OCI-LY7 (cell line): ENCODE data around the gene IFI30. TPM values are rescaled to one million over a fixed set of nuclear protein-coding genes. Genes with fewer than 3 reads are reported as not detected.

ENCODE experiments used
- BruUV-seq: library from RNA; stranded (reverse); fragments of 400-500 nt; replicated peaks from 2 replicates; lab custom pipeline; 2021; lab: Mats Ljungman, UMichigan
- CTCF ChIA-PET: fragments of 300-600 bp; sonication (Branson Sonifier 250); formaldehyde crosslinking; loops from one replicate; lab custom pipeline; 2022; ENCODE audit warnings: antibody characterized with exemption; ENCODE audit not compliant: unreplicated experiment; lab: Charles Lee
- POLR2A ChIA-PET: fragments of 300-600 bp; sonication (Branson Sonifier 250); formaldehyde crosslinking; loops from one replicate; lab custom pipeline; 2022; ENCODE audit warnings: antibody characterized with exemption; lab: Charles Lee
- DNase-seq: peaks from one replicate; pipeline ENCODE4 v3.0.0-alpha.2; 2015; ENCODE audit warnings: low spot score
- H2AFZ ChIP-seq: fragments of 200-600 bp; sonication (generic), shearing (Covaris generic); 2 replicates; pipeline ENCODE4 v1.6.1; 2014; ENCODE audit warnings: mild to moderate bottlenecking, antibody characterized with exemption, low read length, moderate library complexity
- H3K27ac ChIP-seq: fragments of 200-600 bp; sonication (generic); 2 replicates; pipeline ENCODE4 v1.5.1; 2014; ENCODE audit warnings: mixed run types, low read depth, mild to moderate bottlenecking, moderate library complexity, low read length, inconsistent platforms; ENCODE audit not compliant: poor library complexity, severe bottlenecking
- H3K36me3 ChIP-seq: fragments of 200-600 bp; sonication (generic); 2 replicates; pipeline ENCODE4 v1.6.1; 2014; ENCODE audit warnings: mild to moderate bottlenecking, antibody characterized with exemption, low read length, moderate library complexity, mixed read lengths; ENCODE audit not compliant: insufficient read depth
- H3K4me1 ChIP-seq: fragments of 200-600 bp; sonication (generic); 2 replicates; pipeline ENCODE4 v1.5.1; 2014; ENCODE audit warnings: mild to moderate bottlenecking, low read length; ENCODE audit not compliant: insufficient read depth, poor library complexity, severe bottlenecking
- H3K4me2 ChIP-seq: fragments of 200-600 bp; sonication (generic); 2 replicates; pipeline ENCODE4 v1.6.1; 2014; ENCODE audit warnings: mild to moderate bottlenecking, low read length
- H3K4me3 ChIP-seq: fragments of 200-600 bp; sonication (generic); 2 replicates; pipeline ENCODE4 v1.5.1; 2014; ENCODE audit warnings: mild to moderate bottlenecking, low read depth, low read length; ENCODE audit not compliant: poor library complexity, severe bottlenecking
- H3K79me2 ChIP-seq: fragments of 200-600 bp; sonication (generic); 2 replicates; pipeline ENCODE4 v1.6.1; 2016; ENCODE audit warnings: low read depth, mild to moderate bottlenecking, low read length, moderate library complexity, mixed read lengths; ENCODE audit not compliant: insufficient read depth
- H3K9me2 ChIP-seq: fragments of 200-600 bp; sonication (generic); 2 replicates; pipeline ENCODE4 v1.6.1; 2016; ENCODE audit warnings: mild to moderate bottlenecking, low read length, mixed read lengths; ENCODE audit not compliant: insufficient read depth
- H3K9me3 ChIP-seq: fragments of 200-600 bp; sonication (generic); 2 replicates; pipeline ENCODE4 v1.6.1; 2014; ENCODE audit warnings: mild to moderate bottlenecking, mixed run types, low read length, mixed read lengths
- H4K20me1 ChIP-seq: fragments of 200-600 bp; sonication (generic); 2 replicates; pipeline ENCODE4 v1.6.1; 2014; ENCODE audit warnings: mild to moderate bottlenecking, antibody characterized with exemption, low read length, moderate library complexity, mixed read lengths; ENCODE audit not compliant: insufficient read depth
- CTCF ChIP-seq: fragments of 200-600 bp; sonication (generic); conservative IDR thresholded peaks from 2 replicates; pipeline ENCODE4 v1.5.1; 2014; ENCODE audit warnings: mild to moderate bottlenecking, antibody characterized with exemption, low read length, moderate library complexity, mixed read lengths
- EZH2phosphoT487 ChIP-seq: fragments of 200-600 bp; sonication (generic); IDR thresholded peaks from 2 replicates; pipeline ENCODE4 v1.6.1; 2018; ENCODE audit warnings: low read depth, borderline replicate concordance, mild to moderate bottlenecking, mixed run types, antibody characterized with exemption, low read length, moderate library complexity, mixed read lengths
- intact Hi-C: fragments of 100-400 bp; cut with micrococcal nuclease; formaldehyde crosslinking; loops from one replicate; pipeline ENCODE4 v1.10.0; 2022; ENCODE audit not compliant: unreplicated experiment
- total RNA-seq, 2 experiments: library from RNA; depleted of rRNA in 1 of 2; stranded (reverse); fragments of >200 nt in 1 of 2; shearing (Covaris generic) in 1 of 2; gene quantifications; 2 replicates each; pipeline ENCODE4 v1.2.3, GENCODE V29; 2014 to 2022

Gene IFI30
- total RNA-seq, 2 experiments from 2014 or later: 170 to 195 TPM

- H3K4me2 ChIP-seq: no peak overlapping the region
- intact Hi-C loops: loop anchor here (5.0 kb wide), 1 partner anchor 159 kb away; the partner anchor contains the start of gene ARRDC2
- peaks cover 31% of the 10 kb centered on the region for H3K36me3 ChIP-seq
- no peaks in the 10 kb centered on the region for H3K79me2 ChIP-seq
- no peak for TF ChIP-seq CTCF
- no peak for TF ChIP-seq EZH2phosphoT487
- no peak overlapping the region for H2AFZ ChIP-seq
- CTCF ChIA-PET: no interaction called here
- H3K9me3 ChIP-seq: no peaks in the 10 kb centered on the region
- no peaks in the 10 kb centered on the region for H3K9me2 ChIP-seq
- no peak for DNase-seq
- no peak overlapping the region for H3K4me3 ChIP-seq
- H4K20me1 ChIP-seq: no peaks in the 10 kb centered on the region
- BruUV-seq: no TSS peak
- POLR2A ChIA-PET: interaction anchor here (0.6 to 0.7 kb wide), 2 partner anchors 33 to 157 kb away, joined by 3 read pairs; partner anchors contain the start of gene LSM4
- H3K27ac ChIP-seq: no peak overlapping the region
- H3K4me1 ChIP-seq: peaks cover 39% of the 10 kb centered on the region
Measured at GRCh38 chr19:18165794-18166544, 7.6 kb upstream of the IFI30 start.

- intact Hi-C loops: loop anchor here (5.0 kb wide), 1 partner anchor 160 kb away; the partner anchor contains the start of gene ARRDC2
- ChIA-PET CTCF (no interaction called here), POLR2A (no interaction called here)
- H3K36me3 ChIP-seq: peaks cover 29% of the 10 kb centered on the region
- no peaks in the 10 kb centered on the region for H3K9me2 ChIP-seq
- no peaks in the 10 kb centered on the region for H3K79me2 ChIP-seq
- H3K27ac ChIP-seq: no peak overlapping the region
- DNase-seq: no peak
- H2AFZ ChIP-seq: no peak overlapping the region
- H3K4me3 ChIP-seq: no peak overlapping the region
- BruUV-seq: no TSS peak
- no peaks in the 10 kb centered on the region for H3K9me3 ChIP-seq
- TF ChIP-seq EZH2phosphoT487 (no peak), CTCF (no peak)
- peaks cover 43% of the 10 kb centered on the region for H3K4me1 ChIP-seq
- no peak overlapping the region for H3K4me2 ChIP-seq
- H4K20me1 ChIP-seq: no peaks in the 10 kb centered on the region
Measured at GRCh38 chr19:18167011-18167410, 6.6 kb upstream of the IFI30 start.
